Lung (tissue), 12 donors: ENCODE measurements around the gene CAMK1D. TPM values are rescaled to one million over a fixed set of nuclear protein-coding genes. Genes with fewer than 3 reads are reported as not detected.
"Not testable (repeated sequence)": the region's sequence is repeated elsewhere in the genome, so short reads cannot be mapped to it uniquely, and the experiment has no call there.

Experiments used
- ATAC-seq: fragments of 200-7000 bp; cut with Tn5 transposase; one replicate; pipeline ENCODE4 v1.9.1; 2020; ENCODE audit warnings: moderate number of reproducible peaks; ENCODE audit not compliant: insufficient read depth, low FRiP score
- DNase-seq, 3 donors: peaks; one replicate each; pipeline ENCODE4 v3.0.0-alpha.2; 2013 to 2017
- H3K27ac ChIP-seq, 2 donors: one replicate each; pipeline ENCODE4 v1.5.1; 2013; ENCODE audit warnings: mild to moderate bottlenecking in 2 of 2, moderate library complexity in 2 of 2, control low read depth in 1 of 2, inconsistent platforms in 1 of 2, low read depth in 1 of 2, low read length in 1 of 2
- H3K27me3 ChIP-seq, 3 donors: one replicate each; pipeline ENCODE4 v1.5.1; 2013; ENCODE audit warnings: low read length in 2 of 3; ENCODE audit not compliant: control insufficient read depth in 3 of 3, insufficient read depth in 3 of 3
- H3K36me3 ChIP-seq, 4 donors: one replicate each; pipeline ENCODE4 v1.5.1; 2013; ENCODE audit warnings: low read length in 4 of 4, mild to moderate bottlenecking in 1 of 4, moderate library complexity in 1 of 4; ENCODE audit not compliant: control insufficient read depth in 4 of 4, insufficient read depth in 4 of 4
- H3K4me1 ChIP-seq, 5 donors: one replicate each; pipeline ENCODE4 v1.5.1; 2013; ENCODE audit warnings: low read length in 5 of 5, mild to moderate bottlenecking in 2 of 5, moderate library complexity in 1 of 5; ENCODE audit not compliant: control insufficient read depth in 5 of 5, insufficient read depth in 5 of 5
- H3K4me3 ChIP-seq: one replicate; pipeline ENCODE4 v1.5.1; 2013; ENCODE audit warnings: mild to moderate bottlenecking, control low read depth, moderate library complexity
- H3K9ac ChIP-seq, 2 donors: one replicate each; pipeline ENCODE4 v1.5.1; 2013; ENCODE audit warnings: low read length in 2 of 2, control low read depth in 1 of 2; ENCODE audit not compliant: insufficient read depth in 1 of 2
- H3K9me3 ChIP-seq, 4 donors: one replicate each; pipeline ENCODE4 v1.5.1; 2013; ENCODE audit warnings: low read length in 3 of 4, mild to moderate bottlenecking in 1 of 4, moderate library complexity in 1 of 4; ENCODE audit not compliant: control insufficient read depth in 4 of 4, insufficient read depth in 3 of 4
- CTCF ChIP-seq: IDR thresholded peaks from 2 replicates; pipeline ENCODE4 v1.5.1; 2012; ENCODE audit warnings: mild to moderate bottlenecking; ENCODE audit errors: control extremely low read depth, extremely low read depth
- WGBS, 2 donors: extraction: QIAGEN DNeasy Blood & Tissue Kit; methylation state at CpG; one replicate each; pipeline ENCODE4 v1.1.7; 2013; 5-methylcytosine and 5-hydroxymethylcytosine counted together
- polyA plus RNA-seq, 2 donors: library from polyadenylated mRNA; stranded (reverse); fragments of 200-250 nt; gene quantifications; one replicate each; pipeline ENCODE4 v1.2.1, GENCODE V29; 2013
- total RNA-seq, 2 donors: library from RNA; depleted of rRNA in 1 of 2; stranded (reverse); fragments of >200 nt in 1 of 2; gene quantifications; one replicate each; pipeline ENCODE4 v1.2.1, GENCODE V29; 2014 to 2021
- donor health status: control.
- donor health status: control.
- donor health status: Bipolar disorder and iron deficiency.
- donor health status: healthy.
- donor health status: DM: yes; HTN: yes; CAD: no.

CAMK1D gene
- total and polyA plus RNA-seq, 4 donors: 3.2 to 37.4 (median 7.0) TPM

- peaks cover 0 to 61% (median 16%) of the 10 kb centered on the region in 3 donors for H3K27me3 ChIP-seq
Observed at GRCh38 chr10:12351889-12352288, 2.5 kb downstream of the CAMK1D start.

GRCh38 chr10:12353399-12354242, 4.3 kb downstream of the CAMK1D start:
- ATAC-seq: no peak
- WGBS, 2 donors: 77 to 80% methylated on average over 12 of the region's 12 CpGs

More at GRCh38 chr10:12351889-12352288, 2.5 kb downstream of the CAMK1D start:
- H3K9ac ChIP-seq: no peak overlapping the region
- no peak overlapping the region for H3K27ac ChIP-seq
- no peak overlapping the region for H3K4me3 ChIP-seq
- no peaks in the 10 kb centered on the region for H3K36me3 ChIP-seq
- H3K4me1 ChIP-seq: peaks cover 0 to 17% (median 4%) of the 10 kb centered on the region in 5 donors
- DNase-seq (no peak), ATAC-seq (no peak)
- H3K9me3 ChIP-seq: peaks cover 0 to 2% (median 0%) of the 10 kb centered on the region in 4 donors
- 49 to 80% methylated on average over 2 of the region's 2 CpGs for WGBS, 2 donors
- TF ChIP-seq CTCF: no peak

GRCh38 chr10:12354696-12355095, 5.3 kb downstream of the CAMK1D start:
- not testable (repeated sequence) for H3K9ac ChIP-seq, DNase-seq, H3K4me3 ChIP-seq, ATAC-seq, H3K9me3 ChIP-seq, H3K36me3 ChIP-seq, H3K27ac ChIP-seq
- peaks cover 0 to 55% (median 16%) of the 10 kb centered on the region in 3 donors for H3K27me3 ChIP-seq
- WGBS, 2 donors: 82 to 90% methylated on average over 7 of the region's 7 CpGs
- peaks cover 0 to 13% (median 3%) of the 10 kb centered on the region in 5 donors for H3K4me1 ChIP-seq

More at GRCh38 chr10:12353399-12354242, 4.3 kb downstream of the CAMK1D start:
- Histone ChIP-seq H3K36me3 (no peaks in the 10 kb centered on the region), H3K4me3 (no peak overlapping the region), H3K27ac (no peak overlapping the region), H3K9me3 (no peaks in the 10 kb centered on the region), H3K9ac (no peak overlapping the region), H3K27me3 (peaks cover 0 to 46% (median 16%) of the 10 kb centered on the region in 3 donors), H3K4me1 (peaks cover 0 to 14% (median 2%) of the 10 kb centered on the region in 5 donors)
- TF ChIP-seq CTCF: no peak
- no peak for DNase-seq

GRCh38 chr10:12355384-12355783, 6.0 kb downstream of the CAMK1D start:
- H3K4me3 ChIP-seq: no peak overlapping the region
- H3K9ac ChIP-seq: no peak overlapping the region
- H3K27ac ChIP-seq: no peak overlapping the region
- ATAC-seq: no peak
- peaks cover 0 to 7% (median 3%) of the 10 kb centered on the region in 5 donors for H3K4me1 ChIP-seq
- peaks cover 0 to 58% (median 12%) of the 10 kb centered on the region in 3 donors for H3K27me3 ChIP-seq
- DNase-seq: no peak
- H3K9me3 ChIP-seq: no peaks in the 10 kb centered on the region
- no peaks in the 10 kb centered on the region for H3K36me3 ChIP-seq
- no peak for TF ChIP-seq CTCF
- 92 to 96% methylated on average over 12 of the region's 12 CpGs for WGBS, 2 donors
